OCI-LY1 (cell line): ENCODE measurements around the gene FRK.

Experiments
- H2AFZ ChIP-seq: fragments of 200-600 bp; sonication (generic), shearing (Covaris generic); 2 replicates; pipeline ENCODE4 v1.6.0; 2014; ENCODE audit warnings: antibody characterized with exemption, mild to moderate bottlenecking, low read length
- H3F3A ChIP-seq: fragments of 200-600 bp; sonication (generic), shearing (Covaris generic); 2 replicates; pipeline ENCODE4 v1.6.0; 2014; ENCODE audit warnings: mild to moderate bottlenecking, antibody characterized with exemption, low read length, moderate library complexity; ENCODE audit not compliant: insufficient read depth
- H3K27ac ChIP-seq: fragments of 200-600 bp; sonication (generic); 2 replicates; pipeline ENCODE4 v1.5.1; 2014; ENCODE audit warnings: low read length, mixed run types, mild to moderate bottlenecking, low read depth; ENCODE audit not compliant: poor library complexity, severe bottlenecking
- H3K27me3 ChIP-seq: fragments of 200-600 bp; sonication (generic); 2 replicates; pipeline ENCODE4 v1.6.0; 2014; ENCODE audit warnings: antibody characterized with exemption, mild to moderate bottlenecking, low read length, moderate library complexity; ENCODE audit not compliant: insufficient read depth
- H3K36me3 ChIP-seq: fragments of 200-600 bp; sonication (generic); 2 replicates; pipeline ENCODE4 v1.6.1; 2014; ENCODE audit warnings: mild to moderate bottlenecking, antibody characterized with exemption, low read length, moderate library complexity, mixed read lengths; ENCODE audit not compliant: insufficient read depth
- H3K4me1 ChIP-seq: fragments of 200-600 bp; sonication (generic); 2 replicates; pipeline ENCODE4 v1.5.1; 2014; ENCODE audit warnings: mild to moderate bottlenecking, low read length, moderate library complexity; ENCODE audit not compliant: insufficient read depth, severe bottlenecking
- H3K4me2 ChIP-seq: fragments of 200-600 bp; sonication (generic), shearing (Covaris generic); 2 replicates; pipeline ENCODE4 v1.6.1; 2014; ENCODE audit warnings: low read length
- H3K4me3 ChIP-seq: fragments of 200-600 bp; sonication (generic); 2 replicates; pipeline ENCODE4 v1.5.1; 2014; ENCODE audit warnings: low read length, low read depth, mild to moderate bottlenecking, mixed read lengths; ENCODE audit not compliant: poor library complexity, severe bottlenecking
- H3K79me2 ChIP-seq: fragments of 200-600 bp; shearing (Covaris generic); 2 replicates; pipeline ENCODE4 v1.6.1; 2016; ENCODE audit warnings: mixed run types, low read length, mixed read lengths; ENCODE audit not compliant: insufficient read depth
- H3K9ac ChIP-seq: fragments of 200-600 bp; sonication (generic), shearing (Covaris generic); 2 replicates; pipeline ENCODE4 v1.6.1; 2014; ENCODE audit warnings: mild to moderate bottlenecking, low read length, mixed read lengths
- H3K9me2 ChIP-seq: fragments of 200-600 bp; sonication (generic), shearing (Covaris generic); 2 replicates; pipeline ENCODE4 v1.6.1; 2014; ENCODE audit warnings: low read depth, mild to moderate bottlenecking, low read length, mixed read lengths
- H3K9me3 ChIP-seq: fragments of 200-600 bp; shearing (Covaris generic); 2 replicates; pipeline ENCODE4 v1.6.1; 2014; ENCODE audit warnings: low read length, mixed read lengths
- H4K20me1 ChIP-seq: fragments of 200-600 bp; sonication (generic), shearing (Covaris generic); 2 replicates; pipeline ENCODE4 v1.6.0; 2016; ENCODE audit warnings: mild to moderate bottlenecking, low read length; ENCODE audit not compliant: insufficient read depth
- CTCF ChIP-seq: fragments of 200-600 bp; sonication (generic), shearing (Covaris generic); IDR thresholded peaks from 2 replicates; pipeline ENCODE4 v1.5.1; 2017; ENCODE audit warnings: mild to moderate bottlenecking, antibody characterized with exemption, low read length, moderate library complexity, mixed read lengths
- EZH2 ChIP-seq: fragments of 200-600 bp; sonication (generic), shearing (Covaris generic); IDR thresholded peaks from 2 replicates; pipeline ENCODE4 v1.8.0; 2017; ENCODE audit warnings: borderline replicate concordance, mixed run types, mild to moderate bottlenecking, antibody characterized with exemption, low read length, moderate library complexity, mixed read lengths

Gene FRK

GRCh38 chr6:115885636-115886366 is 174.9 kb downstream of the FRK start:
- no peaks in the 10 kb centered on the region for H3K9me2 ChIP-seq
- H3K4me3 ChIP-seq = no peak overlapping the region
- no peaks in the 10 kb centered on the region for H3K36me3 ChIP-seq
- no peaks in the 10 kb centered on the region for H3F3A ChIP-seq
- TF ChIP-seq EZH2 (no peak), CTCF (no peak)
- no peaks in the 10 kb centered on the region for H3K27me3 ChIP-seq
- no peaks in the 10 kb centered on the region for H4K20me1 ChIP-seq
- no peak overlapping the region for H3K4me2 ChIP-seq
- no peaks in the 10 kb centered on the region for H3K79me2 ChIP-seq
- H3K27ac ChIP-seq = no peak overlapping the region
- no peaks in the 10 kb centered on the region for H3K4me1 ChIP-seq
- no peak overlapping the region for H2AFZ ChIP-seq
- H3K9ac ChIP-seq = no peak overlapping the region
- no peaks in the 10 kb centered on the region for H3K9me3 ChIP-seq

GRCh38 chr6:115882771-115883170 is 177.9 kb downstream of the FRK start:
- no peaks in the 10 kb centered on the region for H3K9me2 ChIP-seq
- TF ChIP-seq CTCF = no peak
- H3K9ac ChIP-seq = no peak overlapping the region
- no peaks in the 10 kb centered on the region for H3K9me3 ChIP-seq
- H4K20me1 ChIP-seq = no peaks in the 10 kb centered on the region
- no peak overlapping the region for H2AFZ ChIP-seq
- H3K27ac ChIP-seq = no peak overlapping the region
- H3F3A ChIP-seq = no peaks in the 10 kb centered on the region
- no peak overlapping the region for H3K4me2 ChIP-seq
- no peak overlapping the region for H3K4me3 ChIP-seq
- H3K4me1 ChIP-seq = no peaks in the 10 kb centered on the region
- H3K27me3 ChIP-seq = no peaks in the 10 kb centered on the region
- no peaks in the 10 kb centered on the region for H3K36me3 ChIP-seq
- no peaks in the 10 kb centered on the region for H3K79me2 ChIP-seq

- no peak overlapping the region for H3K27ac ChIP-seq
- H3K4me1 ChIP-seq = no peaks in the 10 kb centered on the region
- H3K79me2 ChIP-seq = no peaks in the 10 kb centered on the region
- H3K27me3 ChIP-seq = no peaks in the 10 kb centered on the region
- no peaks in the 10 kb centered on the region for H3K9me2 ChIP-seq
- no peaks in the 10 kb centered on the region for H3K36me3 ChIP-seq
- no peaks in the 10 kb centered on the region for H3F3A ChIP-seq
- TF ChIP-seq CTCF = no peak
- TF ChIP-seq EZH2 = no peak
- no peaks in the 10 kb centered on the region for H4K20me1 ChIP-seq
- H3K4me2 ChIP-seq = no peak overlapping the region
- no peak overlapping the region for H3K9ac ChIP-seq
- no peak overlapping the region for H2AFZ ChIP-seq
- H3K4me3 ChIP-seq = no peak overlapping the region
- H3K9me3 ChIP-seq = no peaks in the 10 kb centered on the region
These were observed 178.5 kb downstream of the FRK start for GRCh38 chr6:115882174-115882573.
